Measurements from ENCODE around the gene ZBED1.

DNA sequence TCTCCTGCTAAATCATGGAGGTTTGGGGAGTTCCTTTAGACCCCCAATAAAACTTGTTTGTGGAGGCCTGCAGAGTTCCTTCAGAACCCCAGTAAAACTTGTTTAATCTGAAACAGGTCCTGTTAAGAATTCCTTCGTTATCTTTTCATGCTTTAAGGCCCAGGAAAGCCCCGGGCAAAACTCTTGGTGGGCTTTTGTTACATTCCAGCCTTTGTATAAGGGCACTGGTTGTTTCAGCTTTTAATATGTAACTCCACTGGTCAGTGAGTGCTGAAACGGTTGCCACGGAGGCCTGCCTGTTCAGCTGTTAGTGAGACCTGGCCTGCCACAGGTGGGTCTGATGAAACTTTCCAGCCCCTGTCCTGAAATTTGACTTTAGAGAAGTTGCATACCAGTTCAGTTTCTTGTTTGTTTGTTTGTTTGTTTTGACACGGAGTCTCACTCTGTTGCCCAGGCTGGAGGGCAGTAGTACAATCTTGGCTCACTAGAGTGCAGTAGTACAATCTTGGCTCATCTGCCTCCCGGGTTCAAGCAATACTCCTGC lies 12.4 kb upstream of the ZBED1 start:
- TF ChIP-seq, protein P1, sequence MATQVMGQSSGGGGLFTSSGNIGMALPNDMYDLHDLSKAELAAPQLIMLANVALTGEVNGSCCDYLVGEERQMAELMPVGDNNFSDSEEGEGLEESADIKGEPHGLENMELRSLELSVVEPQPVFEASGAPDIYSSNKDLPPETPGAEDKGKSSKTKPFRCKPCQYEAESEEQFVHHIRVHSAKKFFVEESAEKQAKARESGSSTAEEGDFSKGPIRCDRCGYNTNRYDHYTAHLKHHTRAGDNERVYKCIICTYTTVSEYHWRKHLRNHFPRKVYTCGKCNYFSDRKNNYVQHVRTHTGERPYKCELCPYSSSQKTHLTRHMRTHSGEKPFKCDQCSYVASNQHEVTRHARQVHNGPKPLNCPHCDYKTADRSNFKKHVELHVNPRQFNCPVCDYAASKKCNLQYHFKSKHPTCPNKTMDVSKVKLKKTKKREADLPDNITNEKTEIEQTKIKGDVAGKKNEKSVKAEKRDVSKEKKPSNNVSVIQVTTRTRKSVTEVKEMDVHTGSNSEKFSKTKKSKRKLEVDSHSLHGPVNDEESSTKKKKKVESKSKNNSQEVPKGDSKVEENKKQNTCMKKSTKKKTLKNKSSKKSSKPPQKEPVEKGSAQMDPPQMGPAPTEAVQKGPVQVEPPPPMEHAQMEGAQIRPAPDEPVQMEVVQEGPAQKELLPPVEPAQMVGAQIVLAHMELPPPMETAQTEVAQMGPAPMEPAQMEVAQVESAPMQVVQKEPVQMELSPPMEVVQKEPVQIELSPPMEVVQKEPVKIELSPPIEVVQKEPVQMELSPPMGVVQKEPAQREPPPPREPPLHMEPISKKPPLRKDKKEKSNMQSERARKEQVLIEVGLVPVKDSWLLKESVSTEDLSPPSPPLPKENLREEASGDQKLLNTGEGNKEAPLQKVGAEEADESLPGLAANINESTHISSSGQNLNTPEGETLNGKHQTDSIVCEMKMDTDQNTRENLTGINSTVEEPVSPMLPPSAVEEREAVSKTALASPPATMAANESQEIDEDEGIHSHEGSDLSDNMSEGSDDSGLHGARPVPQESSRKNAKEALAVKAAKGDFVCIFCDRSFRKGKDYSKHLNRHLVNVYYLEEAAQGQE (IDR thresholded peaks at IDR 0.05; ENCODE audit: borderline replicate concordance), result no peak
- TF ChIP-seq, protein P2, sequence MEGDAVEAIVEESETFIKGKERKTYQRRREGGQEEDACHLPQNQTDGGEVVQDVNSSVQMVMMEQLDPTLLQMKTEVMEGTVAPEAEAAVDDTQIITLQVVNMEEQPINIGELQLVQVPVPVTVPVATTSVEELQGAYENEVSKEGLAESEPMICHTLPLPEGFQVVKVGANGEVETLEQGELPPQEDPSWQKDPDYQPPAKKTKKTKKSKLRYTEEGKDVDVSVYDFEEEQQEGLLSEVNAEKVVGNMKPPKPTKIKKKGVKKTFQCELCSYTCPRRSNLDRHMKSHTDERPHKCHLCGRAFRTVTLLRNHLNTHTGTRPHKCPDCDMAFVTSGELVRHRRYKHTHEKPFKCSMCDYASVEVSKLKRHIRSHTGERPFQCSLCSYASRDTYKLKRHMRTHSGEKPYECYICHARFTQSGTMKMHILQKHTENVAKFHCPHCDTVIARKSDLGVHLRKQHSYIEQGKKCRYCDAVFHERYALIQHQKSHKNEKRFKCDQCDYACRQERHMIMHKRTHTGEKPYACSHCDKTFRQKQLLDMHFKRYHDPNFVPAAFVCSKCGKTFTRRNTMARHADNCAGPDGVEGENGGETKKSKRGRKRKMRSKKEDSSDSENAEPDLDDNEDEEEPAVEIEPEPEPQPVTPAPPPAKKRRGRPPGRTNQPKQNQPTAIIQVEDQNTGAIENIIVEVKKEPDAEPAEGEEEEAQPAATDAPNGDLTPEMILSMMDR (IDR thresholded peaks at IDR 0.05; ENCODE audit: poor library complexity, severe bottlenecking), result no peak
- no peak for TF ChIP-seq POLR2AphosphoS5 (IDR thresholded peaks at IDR 0.05)
- no peak for TF ChIP-seq EP300 (conservative IDR thresholded peaks at IDR 0.05; ENCODE audit: poor library complexity, severe bottlenecking)
- TF ChIP-seq TAF1 (IDR thresholded peaks at IDR 0.05; ENCODE audit: low read depth), result no peak
- no peak for TF ChIP-seq RAD21 (conservative IDR thresholded peaks at IDR 0.05)

Measured in neural cell (in vitro differentiated cells).